IMR-90 (cell line): ENCODE results near the gene SYNPO. TPM values are rescaled to one million over a fixed set of nuclear protein-coding genes. Genes with fewer than 3 reads are reported as not detected.

Source experiments
- ATAC-seq: fragments of 200-7000 bp; cut with Tn5 transposase; 2 replicates; pipeline ENCODE4 v1.9.1; 2020; ENCODE audit warnings: low read depth, mild to moderate bottlenecking, moderate library complexity
- BruUV-seq: library from RNA; stranded (reverse); fragments of 400-500 nt; replicated peaks from 2 replicates; lab custom pipeline; 2021; lab: Mats Ljungman, UMichigan
- CTCF ChIA-PET: fragments of 300-600 bp; formaldehyde crosslinking; extraction: SDS; loops from one replicate; lab custom pipeline; 2021; ENCODE audit warnings: antibody characterized with exemption; lab: Yijun Ruan, JAX
- POLR2A ChIA-PET: fragments of 300-600 bp; sonication (Branson Sonifier 250); formaldehyde crosslinking; loops from one replicate; lab custom pipeline; 2022; ENCODE audit warnings: antibody characterized with exemption; ENCODE audit not compliant: unreplicated experiment; lab: Charles Lee
- DNase-seq: peaks from one replicate; pipeline ENCODE4 v3.0.0; 2013
- H2AFZ ChIP-seq: replicated peaks from 2 replicates; pipeline ENCODE3; 2013; ENCODE audit warnings: low read length, mild to moderate bottlenecking; ENCODE audit not compliant: poor library complexity
- H2AK5ac ChIP-seq: 2 replicates; pipeline ENCODE4 v1.6.1; 2013; ENCODE audit warnings: low read depth, low read length, inconsistent platforms
- H2AK9ac ChIP-seq: replicated peaks from 2 replicates; pipeline ENCODE3; 2013; ENCODE audit warnings: mild to moderate bottlenecking, low read depth, low read length, moderate library complexity; ENCODE audit not compliant: poor library complexity
- H2BK120ac ChIP-seq: 2 replicates; pipeline ENCODE4 v1.6.1; 2013; ENCODE audit warnings: low read depth, low read length, inconsistent platforms
- H2BK15ac ChIP-seq: 3 replicates; pipeline ENCODE4 v1.6.1; 2013; ENCODE audit warnings: low read depth, low read length, inconsistent platforms
- H2BK20ac ChIP-seq: 2 replicates; pipeline ENCODE4 v1.6.1; 2013; ENCODE audit warnings: low read depth, mild to moderate bottlenecking, inconsistent platforms, low read length, moderate library complexity
- H2BK5ac ChIP-seq: 2 replicates; pipeline ENCODE4 v1.6.1; 2013; ENCODE audit warnings: mild to moderate bottlenecking, low read depth, low read length, inconsistent platforms; ENCODE audit not compliant: poor library complexity, severe bottlenecking
- H3K14ac ChIP-seq: replicated peaks from 2 replicates; pipeline ENCODE4 v1.6.1; 2013; ENCODE audit warnings: low read depth, low read length, inconsistent platforms
- H3K18ac ChIP-seq: 2 replicates; pipeline ENCODE4 v1.6.1; 2013; ENCODE audit warnings: low read depth, low read length, control low read depth
- H3K23ac ChIP-seq: 2 replicates; pipeline ENCODE4 v1.6.1; 2013; ENCODE audit warnings: low read depth, low read length, inconsistent platforms
- H3K27ac ChIP-seq: 2 replicates; pipeline ENCODE4 v1.5.1; 2013; ENCODE audit warnings: mild to moderate bottlenecking, control low read depth, low read length; ENCODE audit not compliant: insufficient read depth
- H3K27me3 ChIP-seq: 2 replicates; pipeline ENCODE4 v1.6.1; 2013; ENCODE audit warnings: low read length; ENCODE audit not compliant: control insufficient read depth, insufficient read depth
- H3K36me3 ChIP-seq: 2 replicates; pipeline ENCODE4 v1.6.1; 2013; ENCODE audit warnings: low read length, mixed read lengths; ENCODE audit not compliant: control insufficient read depth, insufficient read depth
- H3K4ac ChIP-seq: 2 replicates; pipeline ENCODE4 v1.6.1; 2013; ENCODE audit warnings: low read depth, low read length, inconsistent platforms
- H3K4me1 ChIP-seq: 2 replicates; pipeline ENCODE4 v1.6.1; 2013; ENCODE audit warnings: low read length, mixed read lengths; ENCODE audit not compliant: control insufficient read depth, insufficient read depth
- H3K4me2 ChIP-seq: 2 replicates; pipeline ENCODE4 v1.6.1; 2013; ENCODE audit warnings: low read depth, mild to moderate bottlenecking, control low read depth, low read length, moderate library complexity
- H3K4me3 ChIP-seq: 2 replicates; pipeline ENCODE4 v1.5.1; 2013; ENCODE audit warnings: low read depth, mild to moderate bottlenecking, control low read depth, low read length, moderate library complexity; ENCODE audit not compliant: insufficient read depth
- H3K56ac ChIP-seq: 2 replicates; pipeline ENCODE4 v1.6.1; 2013; ENCODE audit warnings: low read length, inconsistent platforms; ENCODE audit not compliant: insufficient read depth; ENCODE audit errors: extremely low read depth
- H3K79me1 ChIP-seq, 2 experiments: 2 replicates each; pipeline ENCODE4 v1.6.1; 2013; ENCODE audit warnings: low read length in 2 of 2, inconsistent platforms in 1 of 2, low read depth in 1 of 2
- H3K9ac ChIP-seq: 2 replicates; pipeline ENCODE4 v1.6.1; 2013; ENCODE audit warnings: low read depth, low read length, control low read depth
- H3K9me1 ChIP-seq: 2 replicates; pipeline ENCODE4 v1.6.1; 2013; ENCODE audit warnings: low read length, inconsistent platforms; ENCODE audit not compliant: insufficient read depth
- H3K9me3 ChIP-seq: 2 replicates; pipeline ENCODE4 v1.6.1; 2013; ENCODE audit warnings: low read length; ENCODE audit not compliant: control insufficient read depth, insufficient read depth
- H4K20me1 ChIP-seq: 2 replicates; pipeline ENCODE4 v1.6.1; 2013; ENCODE audit warnings: low read length, inconsistent platforms; ENCODE audit not compliant: insufficient read depth
- H4K5ac ChIP-seq: 2 replicates; pipeline ENCODE4 v1.6.1; 2013; ENCODE audit warnings: mild to moderate bottlenecking, low read depth, low read length, control low read depth
- H4K8ac ChIP-seq, 2 experiments: 2 replicates each; pipeline ENCODE4 v1.6.1; 2013; ENCODE audit warnings: low read depth in 2 of 2, low read length in 2 of 2, control low read depth in 1 of 2, inconsistent platforms in 1 of 2
- H4K91ac ChIP-seq: 2 replicates; pipeline ENCODE4 v1.6.1; 2013; ENCODE audit warnings: low read depth, low read length, inconsistent platforms; ENCODE audit not compliant: insufficient read depth
- BHLHE40 ChIP-seq: fragments of 150-350 bp; IDR thresholded peaks from 2 replicates; pipeline ENCODE4 v1.6.1; 2016; ENCODE audit warnings: mild to moderate bottlenecking, low read depth, low read length
- CEBPB ChIP-seq: IDR thresholded peaks from 2 replicates; pipeline ENCODE4 v1.6.1; 2012; ENCODE audit warnings: low read depth, low read length, improper control_type of control experiment
- CHD1 ChIP-seq: IDR thresholded peaks from 2 replicates; pipeline ENCODE4 v1.6.1; 2012; ENCODE audit warnings: low read depth, low read length, improper control_type of control experiment
- FOS ChIP-seq: fragments of 150-350 bp; IDR thresholded peaks from 2 replicates; pipeline ENCODE4 v1.6.1; 2016; ENCODE audit warnings: low read depth, low read length
- MAFK ChIP-seq: IDR thresholded peaks from 2 replicates; pipeline ENCODE4 v1.6.1; 2012; ENCODE audit warnings: low read depth, low read length, improper control_type of control experiment
- MAZ ChIP-seq: IDR thresholded peaks from 2 replicates; pipeline ENCODE4 v1.6.1; 2012; ENCODE audit warnings: low read depth, mild to moderate bottlenecking, low read length, improper control_type of control experiment, moderate library complexity, borderline replicate concordance
- NFE2L2 ChIP-seq: fragments of 150-350 bp; IDR thresholded peaks from 2 replicates; pipeline ENCODE4 v1.6.1; 2016; ENCODE audit warnings: low read depth, mild to moderate bottlenecking, low read length
- POLR2A ChIP-seq: IDR thresholded peaks from 2 replicates; pipeline ENCODE4 v1.6.1; 2012; ENCODE audit warnings: mild to moderate bottlenecking, low read depth, low read length
- RAD21 ChIP-seq: IDR thresholded peaks from 2 replicates; pipeline ENCODE4 v1.6.1; 2012; ENCODE audit warnings: low read length, improper control_type of control experiment
- RFX5 ChIP-seq: IDR thresholded peaks from 2 replicates; pipeline ENCODE4 v1.8.0; 2012; ENCODE audit warnings: low read depth, mild to moderate bottlenecking, low read length, moderate library complexity
- SMC3 ChIP-seq: fragments of 150-350 bp; IDR thresholded peaks from 2 replicates; pipeline ENCODE4 v1.6.1; 2016; ENCODE audit warnings: low read depth, mild to moderate bottlenecking, antibody characterized with exemption, low read length, moderate library complexity
- WGBS, 2 experiments: methylation state at CpG; one replicate each; pipeline versions ENCODE4 v1.1.5 to v1.1.7; 2013; ENCODE audit warnings: missing lambda C conversion rate in 2 of 2; ENCODE audit not compliant: insufficient read length in 1 of 2; ENCODE audit errors: extremely low coverage in 2 of 2; 5-methylcytosine and 5-hydroxymethylcytosine counted together
- dilution Hi-C: fragments of 300-500 bp; cut with HindIII; formaldehyde crosslinking; loops from one replicate; pipeline ENCODE4 v1.14.3; 2018; ENCODE audit warnings: low sequenced_read_pairs; ENCODE audit not compliant: unreplicated experiment
- in situ Hi-C: fragments of 300-500 bp; cut with MboI; formaldehyde crosslinking; loops from 3 replicates; pipeline ENCODE4 v1.14.3; 2019; ENCODE audit warnings: low sequenced_read_pairs, inconsistent platforms, mixed read lengths
- intact Hi-C: fragments of 100-400 bp; cut with micrococcal nuclease; formaldehyde crosslinking; loops from 2 replicates; pipeline ENCODE4 v1.10.0; 2022
- polyA plus RNA-seq, 3 experiments: library from polyadenylated mRNA; depleted of rRNA; stranded (reverse); fragments of >200 nt; gene quantifications; 2 replicates each; pipeline ENCODE4 v1.2.3, GENCODE V29; 2012; ENCODE audit warnings: low replicate concordance in 1 of 3
- total RNA-seq: library from RNA; depleted of rRNA; stranded (reverse); fragments of >200 nt; gene quantifications from 2 replicates; pipeline ENCODE4 v1.2.3, GENCODE V29; 2012
- TF ChIP-seq, protein P1 (sequence below): fragments of 150-350 bp; IDR thresholded peaks from 2 replicates; pipeline ENCODE4 v1.6.1; 2016; ENCODE audit warnings: low read depth, mild to moderate bottlenecking, low read length, moderate library complexity, borderline replicate concordance

SYNPO gene
- total and polyA plus RNA-seq, 2 of the 4 experiments (the other 2 are of a cell fraction) = 3.0 to 24.8 TPM

DNA sequence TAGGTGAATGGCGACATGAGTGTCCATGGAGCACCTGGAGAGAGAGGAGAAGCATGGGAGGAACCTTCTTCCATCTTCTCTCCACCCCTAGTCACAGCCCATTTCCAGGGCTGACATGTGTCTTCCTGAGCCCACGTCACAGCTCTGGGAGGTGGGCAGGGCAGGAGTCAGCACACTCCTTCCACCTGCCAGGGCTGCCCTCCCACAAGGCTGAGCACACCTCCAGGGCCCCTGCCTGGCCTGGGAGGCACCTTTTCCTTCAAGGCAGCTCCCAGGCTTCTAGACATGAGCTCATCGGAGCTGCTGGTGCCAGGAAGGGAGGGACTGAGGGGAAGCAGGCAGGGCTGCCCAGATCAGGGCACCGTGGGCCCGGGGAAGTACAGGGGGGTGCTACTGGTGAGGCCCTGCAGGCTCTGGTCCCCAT lies 13.6 kb upstream of the SYNPO start:
- Histone ChIP-seq H2BK15ac (no peak overlapping the region), H4K8ac (no peak overlapping the region; a peak in 1 of 4 replicates), H3K36me3 (0 out of 2 replicates have a peak, but pooled peaks cover 2% of the 10 kb centered on the region), H3K9ac (peak overlapping the region; percentile 94; the same call in 1 of the 2 replicates), H4K91ac (peak overlapping the region; percentile 16; the same call in 1 of the 2 replicates), H2AFZ (no peak overlapping the region), H3K56ac (no peak overlapping the region), H2BK120ac (no peak overlapping the region), H3K9me1 (peaks cover 11% of the 10 kb centered on the region), H3K79me1 (peaks cover 0 to 4% of the 10 kb centered on the region in 2 experiments; a peak in 2 of 4 replicates), H3K23ac (no peak overlapping the region; the same call in 1 of the 2 replicates), H3K14ac (no peak overlapping the region), H3K27ac (no peak overlapping the region), H2BK5ac (no peak overlapping the region), H3K18ac (no peak overlapping the region), H3K4me1 (peaks cover 56% of the 10 kb centered on the region), H3K4ac (no peak overlapping the region), H3K27me3 (no peaks in the 10 kb centered on the region), H4K20me1 (no peaks in the 10 kb centered on the region), H2AK9ac (no peak overlapping the region), H2AK5ac (peak overlapping the region; percentile 35; the same call in 1 of the 2 replicates), H4K5ac (no peak overlapping the region), H3K9me3 (no peaks in the 10 kb centered on the region), H3K4me2 (peak overlapping the region; percentile 95), H3K4me3 (no peak overlapping the region), H2BK20ac (no peak overlapping the region)
- no peak for DNase-seq
- ATAC-seq = no peak
- in situ Hi-C loops = no loop called here
- POLR2A ChIA-PET = no interaction called here
- CTCF ChIA-PET = no interaction called here
- dilution Hi-C loops = no loop called here
- TF ChIP-seq MAFK (no peak), FOS (no peak), SMC3 (no peak), MAZ (no peak), RAD21 (no peak), NFE2L2 (no peak), POLR2A (no peak), BHLHE40 (no peak), RFX5 (no peak), CHD1 (no peak), CEBPB (no peak)
- TF ChIP-seq, protein P1, sequence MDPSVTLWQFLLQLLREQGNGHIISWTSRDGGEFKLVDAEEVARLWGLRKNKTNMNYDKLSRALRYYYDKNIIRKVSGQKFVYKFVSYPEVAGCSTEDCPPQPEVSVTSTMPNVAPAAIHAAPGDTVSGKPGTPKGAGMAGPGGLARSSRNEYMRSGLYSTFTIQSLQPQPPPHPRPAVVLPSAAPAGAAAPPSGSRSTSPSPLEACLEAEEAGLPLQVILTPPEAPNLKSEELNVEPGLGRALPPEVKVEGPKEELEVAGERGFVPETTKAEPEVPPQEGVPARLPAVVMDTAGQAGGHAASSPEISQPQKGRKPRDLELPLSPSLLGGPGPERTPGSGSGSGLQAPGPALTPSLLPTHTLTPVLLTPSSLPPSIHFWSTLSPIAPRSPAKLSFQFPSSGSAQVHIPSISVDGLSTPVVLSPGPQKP = no peak
- no TSS peak for BruUV-seq
- intact Hi-C loops = no loop called here
- 80% methylated on average over 1 of the region's 5 CpGs; no CpG with 5 or more reads in 1 of the 2 experiments for WGBS, 2 experiments
